GM19452 (cell line): ENCODE data around the gene BEGAIN.

ENCODE experiments used
- ATAC-seq: cut with Tn5 transposase; IDR thresholded peaks from one replicate; pipeline ENCODE4 v1.9.1; 2021; ENCODE audit not compliant: unreplicated experiment

Gene BEGAIN

GRCh38 chr14:100584056-100585031 lies 2.9 kb downstream of the BEGAIN start:
- ATAC-seq, result no peak

- ATAC-seq, result no peak
These were observed 4.0 kb downstream of the BEGAIN start for GRCh38 chr14:100583245-100583644.

- ATAC-seq, result no peak
These were observed 4.6 kb downstream of the BEGAIN start for GRCh38 chr14:100582496-100583165.

GRCh38 chr14:100581228-100582145 lies 5.7 kb downstream of the BEGAIN start:
- ATAC-seq, result no peak

GRCh38 chr14:100580316-100581227 lies 6.6 kb downstream of the BEGAIN start:
- ATAC-seq, result no peak

GRCh38 chr14:100578552-100578951 lies 8.7 kb downstream of the BEGAIN start:
- no peak for ATAC-seq

GRCh38 chr14:100577986-100578431 lies 9.2 kb downstream of the BEGAIN start:
- no peak for ATAC-seq

- ATAC-seq, result no peak
These were observed 9.8 kb downstream of the BEGAIN start for GRCh38 chr14:100577321-100577985.

- no peak for ATAC-seq
These were observed 10.8 kb downstream of the BEGAIN start for GRCh38 chr14:100576091-100577085.

- no peak for ATAC-seq
These were observed 11.8 kb downstream of the BEGAIN start for GRCh38 chr14:100575266-100575995.

- no peak for ATAC-seq
These were observed 12.6 kb downstream of the BEGAIN start for GRCh38 chr14:100574642-100575031.

- ATAC-seq, result no peak
These were observed 13.2 kb downstream of the BEGAIN start for GRCh38 chr14:100573757-100574641.

GRCh38 chr14:100573002-100573756 lies 14.0 kb downstream of the BEGAIN start:
- no peak for ATAC-seq

GRCh38 chr14:100572543-100572942 lies 14.7 kb downstream of the BEGAIN start:
- no peak for ATAC-seq

GRCh38 chr14:100571837-100572236 lies 15.4 kb downstream of the BEGAIN start:
- no peak for ATAC-seq
